ENCODE measurements around the gene RGR. TPM values are rescaled to one million over a fixed set of nuclear protein-coding genes. Genes with fewer than 3 reads are reported as not detected.

The RGR gene
- total RNA-seq, 2 donors from 2014 or later: not detected

DNA sequence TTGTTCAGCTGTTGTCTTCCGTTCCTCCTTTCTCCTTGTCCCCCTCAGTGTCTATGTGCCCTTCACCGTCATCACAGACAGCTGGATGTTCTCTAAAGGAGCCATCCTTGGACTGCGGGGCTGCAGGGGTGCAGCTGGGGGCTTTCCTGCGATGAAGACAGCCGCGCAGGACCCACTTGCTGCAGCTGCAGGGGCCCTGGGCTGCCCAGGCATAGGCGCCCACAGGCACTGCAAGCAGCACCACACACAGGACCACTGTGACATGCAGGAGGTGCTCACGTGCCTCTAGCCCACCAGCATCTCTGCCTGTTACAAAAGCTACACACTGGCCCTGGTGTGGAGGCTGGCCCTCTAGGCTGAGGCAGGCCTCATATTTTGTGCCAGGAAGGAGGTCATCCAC is 22.9 kb upstream of the RGR start:
- Mint-ChIP-seq H3K4me3 (no peak overlapping the region), H3K4me1 (no peaks in the 10 kb centered on the region), H3K27me3 (ENCODE audit: insufficient read depth) (peaks cover 11% of the 10 kb centered on the region), H3K9me3 (no peaks in the 10 kb centered on the region), H3K36me3 (ENCODE audit: low read depth) (no peaks in the 10 kb centered on the region), H3K27ac (no peak overlapping the region)
- Histone ChIP-seq H3K4me1 (ENCODE audit: control insufficient read depth, insufficient read depth, low read length) (no peaks in the 10 kb centered on the region), H3K27ac (ENCODE audit: low read depth, low read length) (no peak overlapping the region), H3K27me3 (ENCODE audit: control insufficient read depth, insufficient read depth, low read length, poor library complexity, severe bottlenecking) (peaks cover 35% of the 10 kb centered on the region), H3K36me3 (ENCODE audit: control insufficient read depth, insufficient read depth, low read length) (no peaks in the 10 kb centered on the region), H3K9ac (ENCODE audit: extremely low read depth, low read length, poor library complexity, severe bottlenecking) (no peak overlapping the region), H3K9me3 (ENCODE audit: control insufficient read depth, low read length) (no peaks in the 10 kb centered on the region), H3K4me3 (ENCODE audit: low read length) (no peak overlapping the region)
- no peak for DNase-seq
- 83 to 84% methylated on average over 6 to 8 of the region's 8 CpGs for WGBS, 2 experiments (ENCODE audit: insufficient coverage in 1 of 2, insufficient read length in 1 of 2)
- TF ChIP-seq, protein P1, sequence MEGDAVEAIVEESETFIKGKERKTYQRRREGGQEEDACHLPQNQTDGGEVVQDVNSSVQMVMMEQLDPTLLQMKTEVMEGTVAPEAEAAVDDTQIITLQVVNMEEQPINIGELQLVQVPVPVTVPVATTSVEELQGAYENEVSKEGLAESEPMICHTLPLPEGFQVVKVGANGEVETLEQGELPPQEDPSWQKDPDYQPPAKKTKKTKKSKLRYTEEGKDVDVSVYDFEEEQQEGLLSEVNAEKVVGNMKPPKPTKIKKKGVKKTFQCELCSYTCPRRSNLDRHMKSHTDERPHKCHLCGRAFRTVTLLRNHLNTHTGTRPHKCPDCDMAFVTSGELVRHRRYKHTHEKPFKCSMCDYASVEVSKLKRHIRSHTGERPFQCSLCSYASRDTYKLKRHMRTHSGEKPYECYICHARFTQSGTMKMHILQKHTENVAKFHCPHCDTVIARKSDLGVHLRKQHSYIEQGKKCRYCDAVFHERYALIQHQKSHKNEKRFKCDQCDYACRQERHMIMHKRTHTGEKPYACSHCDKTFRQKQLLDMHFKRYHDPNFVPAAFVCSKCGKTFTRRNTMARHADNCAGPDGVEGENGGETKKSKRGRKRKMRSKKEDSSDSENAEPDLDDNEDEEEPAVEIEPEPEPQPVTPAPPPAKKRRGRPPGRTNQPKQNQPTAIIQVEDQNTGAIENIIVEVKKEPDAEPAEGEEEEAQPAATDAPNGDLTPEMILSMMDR (conservative IDR thresholded peaks at IDR 0.05): no peak

DNA sequence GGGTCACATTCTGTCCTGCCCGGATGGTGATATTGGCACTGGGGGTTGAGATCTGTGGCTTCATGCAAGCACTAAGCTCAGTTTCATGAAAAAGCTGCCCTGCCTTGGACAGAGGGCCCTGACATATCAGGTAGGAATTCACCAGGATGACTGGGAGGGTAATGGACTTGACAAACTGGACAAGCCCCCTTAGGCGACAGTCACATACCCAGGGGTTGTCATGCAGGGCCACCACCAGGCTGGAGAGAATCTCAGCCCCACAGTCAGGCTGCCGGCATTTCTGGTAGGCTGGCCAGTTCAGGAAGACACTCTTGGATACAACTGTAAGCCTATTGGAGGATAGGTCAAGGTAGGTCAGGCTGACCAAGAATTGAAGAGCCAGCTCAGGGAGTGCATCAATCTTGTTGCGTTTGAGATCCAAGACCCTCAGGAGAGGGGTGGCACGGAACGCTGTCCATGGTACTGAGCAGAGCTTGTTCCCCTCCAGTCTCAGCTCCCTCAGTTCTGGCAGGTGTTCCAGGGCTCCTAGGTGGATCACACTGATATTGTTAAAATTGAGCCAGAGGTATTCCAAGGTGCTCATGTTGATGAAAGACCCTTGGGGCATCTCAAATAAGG is 20.3 kb upstream of the RGR start:
- Mint-ChIP-seq H3K4me1 (no peaks in the 10 kb centered on the region), H3K27me3 (ENCODE audit: insufficient read depth) (peaks cover 29% of the 10 kb centered on the region), H3K27ac (no peak overlapping the region), H3K4me3 (no peak overlapping the region), H3K9me3 (no peaks in the 10 kb centered on the region), H3K36me3 (ENCODE audit: low read depth) (no peaks in the 10 kb centered on the region)
- H3K27me3 ChIP-seq (ENCODE audit: control insufficient read depth, insufficient read depth, low read length, poor library complexity, severe bottlenecking): peaks cover 57% of the 10 kb centered on the region
- TF ChIP-seq, protein P1 (conservative IDR thresholded peaks at IDR 0.05): no peak
- H3K36me3 ChIP-seq (ENCODE audit: control insufficient read depth, insufficient read depth, low read length): no peaks in the 10 kb centered on the region
- no peak overlapping the region for H3K4me3 ChIP-seq (ENCODE audit: low read length)
- 52 to 55% methylated on average over 6 of the region's 6 CpGs for WGBS, 2 experiments (ENCODE audit: insufficient coverage in 1 of 2, insufficient read length in 1 of 2)
- H3K27ac ChIP-seq (ENCODE audit: low read depth, low read length): no peak overlapping the region
- no peaks in the 10 kb centered on the region for H3K9me3 ChIP-seq (ENCODE audit: control insufficient read depth, low read length)
- no peak overlapping the region for H3K9ac ChIP-seq (ENCODE audit: extremely low read depth, low read length, poor library complexity, severe bottlenecking)
- no peaks in the 10 kb centered on the region for H3K4me1 ChIP-seq (ENCODE audit: control insufficient read depth, insufficient read depth, low read length)
- peak; percentile 87 for DNase-seq

DNA sequence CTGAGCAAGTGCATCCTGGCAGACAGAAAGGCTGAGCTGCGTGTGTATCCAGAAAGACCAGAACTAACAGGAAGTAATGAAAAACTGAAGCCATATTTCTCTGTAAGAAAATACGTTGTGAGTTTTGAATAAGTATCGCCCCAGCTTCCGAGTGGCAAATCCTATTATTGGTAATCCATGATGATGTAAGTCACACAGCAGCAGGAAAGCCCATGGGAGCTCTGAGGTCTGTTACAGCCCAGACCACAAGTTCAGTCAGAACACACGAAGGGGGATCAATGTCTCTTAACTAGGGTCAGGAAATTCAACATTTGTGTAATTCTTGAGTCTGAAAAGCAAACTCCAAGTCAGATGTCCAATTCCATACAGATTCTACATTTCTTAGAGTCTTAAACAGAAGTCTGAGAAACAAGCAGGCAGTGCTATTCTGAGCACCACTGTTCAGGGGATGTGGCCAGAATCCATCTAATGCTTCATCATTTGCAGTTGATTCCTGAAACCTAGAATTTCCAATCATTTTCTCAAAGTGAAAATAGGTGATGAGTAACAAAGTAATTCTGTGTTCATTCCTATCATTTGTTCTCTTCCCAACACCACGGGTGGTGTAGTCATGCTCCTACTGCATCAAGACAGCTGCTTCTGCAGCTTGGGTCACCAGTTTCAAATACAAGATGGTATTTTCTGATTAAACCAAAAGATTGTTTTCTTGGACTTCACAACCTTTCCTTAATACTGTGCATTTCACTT is 19.3 kb upstream of the RGR start, which contains the start of gene LRIT2:
Gene LRIT2 (minus strand): TSS at position 118 of the 747 bp plus-strand sequence. CDS start 24 bp downstream, at position 94.
- H3K4me1 Mint-ChIP-seq: no peaks in the 10 kb centered on the region
- H3K9me3 Mint-ChIP-seq: no peaks in the 10 kb centered on the region
- H3K27ac ChIP-seq (ENCODE audit: low read depth, low read length): no peak within 1 kb of the TSS
- H3K4me3 Mint-ChIP-seq: no peak within 1 kb of the TSS
- 74 to 84% methylated on average over 5 to 6 of the region's 6 CpGs for WGBS, 2 experiments (ENCODE audit: insufficient coverage in 1 of 2, insufficient read length in 1 of 2)
- H3K4me3 ChIP-seq (ENCODE audit: low read length): no peak within 1 kb of the TSS
- no peaks in the 10 kb centered on the region for H3K36me3 ChIP-seq (ENCODE audit: control insufficient read depth, insufficient read depth, low read length)
- no peaks in the 10 kb centered on the region for H3K4me1 ChIP-seq (ENCODE audit: control insufficient read depth, insufficient read depth, low read length)
- H3K27me3 Mint-ChIP-seq (ENCODE audit: insufficient read depth): peaks cover 30% of the 10 kb centered on the region
- TF ChIP-seq, protein P1 (conservative IDR thresholded peaks at IDR 0.05): no peak
- no peaks in the 10 kb centered on the region for H3K36me3 Mint-ChIP-seq (ENCODE audit: low read depth)
- no peak within 1 kb of the TSS for H3K9ac ChIP-seq (ENCODE audit: extremely low read depth, low read length, poor library complexity, severe bottlenecking)
- no peak within 1 kb of the TSS for H3K27ac Mint-ChIP-seq
- no peaks in the 10 kb centered on the region for H3K9me3 ChIP-seq (ENCODE audit: control insufficient read depth, low read length)
- no peak for DNase-seq
- H3K27me3 ChIP-seq (ENCODE audit: control insufficient read depth, insufficient read depth, low read length, poor library complexity, severe bottlenecking): peaks cover 59% of the 10 kb centered on the region
